ENCODE data around the gene ZRANB3. TPM values are rescaled to one million over a fixed set of nuclear protein-coding genes. Genes with fewer than 3 reads are reported as not detected.

Gene ZRANB3
- 1 to 10 TPM; 1.5 to 1.9 TPM for polyA plus RNA-seq

DNA sequence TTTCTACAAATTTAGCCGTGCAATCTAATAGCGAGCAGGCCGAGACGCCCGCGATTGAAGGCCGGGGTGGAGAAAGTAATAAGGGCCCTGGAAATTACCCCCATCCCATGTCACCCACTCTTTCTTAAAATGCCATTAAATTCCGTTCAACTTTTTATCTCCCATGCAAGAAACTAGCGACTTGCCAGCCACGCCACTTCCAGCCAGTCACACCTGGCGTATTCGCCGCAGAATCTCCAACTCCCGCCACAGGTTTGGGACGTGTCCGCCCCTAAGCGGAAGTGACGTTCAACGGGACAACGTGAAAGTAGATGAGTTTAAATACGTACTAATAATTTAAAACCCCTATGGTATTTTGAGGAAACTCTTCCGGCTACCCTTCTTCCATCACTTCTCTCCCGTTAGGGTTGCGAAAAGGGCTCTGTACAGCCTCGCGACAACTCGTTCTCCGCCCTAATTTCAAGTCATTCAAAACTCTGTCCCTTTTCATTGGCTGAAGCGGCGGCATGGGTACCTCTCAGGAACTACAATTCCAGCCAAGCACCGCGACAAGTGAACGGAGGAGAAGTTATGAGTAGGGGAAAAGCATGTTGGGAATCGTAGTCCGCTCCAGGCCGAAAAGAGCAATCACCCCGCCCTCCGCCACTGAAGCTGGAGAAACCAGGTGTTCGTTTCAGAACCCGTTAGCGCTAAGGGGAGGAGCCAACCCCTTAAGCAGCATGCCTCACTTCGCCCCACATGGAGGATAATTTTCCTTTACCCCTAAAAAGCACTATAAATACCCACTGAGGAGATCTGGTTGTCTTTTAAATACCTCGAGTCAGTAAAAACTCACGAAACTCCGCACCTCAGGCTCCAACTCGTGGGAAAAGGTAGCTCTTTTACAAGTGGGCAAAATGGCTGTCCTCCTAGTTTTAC lies at the start of gene ZRANB3:
ZRANB3 (minus strand) TSS at position 906 of the 918 bp plus-strand sequence.
- Histone ChIP-seq H3K4me1 (ENCODE audit: control insufficient read depth in 2 of 2, insufficient read depth in 2 of 2, low read length in 1 of 2) (peaks cover 4 to 6% of the 10 kb centered on the region in 2 donors), H3K4me3 (ENCODE audit: low read depth in 1 of 2, low read length in 2 of 2) (peak within 1 kb of the TSS; percentile 90 to 96), H3K36me3 (ENCODE audit: control insufficient read depth in 2 of 2, insufficient read depth in 2 of 2, low read length in 1 of 2) (no peaks in the 10 kb centered on the region), H3K9me3 (ENCODE audit: control insufficient read depth in 2 of 2, insufficient read depth in 1 of 2, low read depth in 1 of 2, low read length in 1 of 2) (no peaks in the 10 kb centered on the region), H3K27ac (ENCODE audit: low read depth in 2 of 2, low read length in 1 of 2) (peak within 1 kb of the TSS; percentile 90 to 92), H3K27me3 (ENCODE audit: control insufficient read depth in 1 of 2, insufficient read depth in 2 of 2, low read length in 2 of 2) (no peaks in the 10 kb centered on the region)
- 0% methylated on average over 46 of the region's 46 CpGs for WGBS, 2 donors

DNA sequence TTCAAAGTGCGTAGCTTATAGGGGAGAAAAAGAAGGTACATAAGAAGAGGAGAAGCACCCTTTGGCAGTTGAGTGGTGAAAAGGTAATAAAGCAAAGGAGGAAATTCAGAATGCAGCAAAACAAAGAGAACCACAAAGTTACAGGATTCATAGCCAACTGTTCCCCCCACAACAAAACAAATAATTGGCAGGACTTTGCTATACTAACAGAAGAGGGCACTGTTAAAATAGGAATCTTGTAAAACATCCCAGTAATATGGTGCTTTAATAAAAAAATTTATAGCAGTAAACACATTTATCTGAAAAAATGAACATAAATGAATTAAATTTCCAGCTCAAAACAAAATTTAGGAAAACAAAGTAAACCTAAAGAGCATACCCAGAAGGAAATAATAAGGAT lies 42.6 kb upstream of the ZRANB3 start:
- no peaks in the 10 kb centered on the region for H3K36me3 ChIP-seq (ENCODE audit: control insufficient read depth in 2 of 2, insufficient read depth in 2 of 2, low read length in 1 of 2)
- 95 to 100% methylated on average over 1 of the region's 1 CpG for WGBS, 2 donors
- H3K9me3 ChIP-seq (ENCODE audit: control insufficient read depth in 2 of 2, insufficient read depth in 1 of 2, low read depth in 1 of 2, low read length in 1 of 2), result no peaks in the 10 kb centered on the region
- no peaks in the 10 kb centered on the region for H3K27me3 ChIP-seq (ENCODE audit: control insufficient read depth in 1 of 2, insufficient read depth in 2 of 2, low read length in 2 of 2)
- no peak overlapping the region for H3K27ac ChIP-seq (ENCODE audit: low read depth in 2 of 2, low read length in 1 of 2)
- H3K4me1 ChIP-seq (ENCODE audit: control insufficient read depth in 2 of 2, insufficient read depth in 2 of 2, low read length in 1 of 2), result peaks cover 0 to 3% of the 10 kb centered on the region in 2 donors
- H3K4me3 ChIP-seq (ENCODE audit: low read depth in 1 of 2, low read length in 2 of 2), result no peak overlapping the region

GRCh38 chr2:135570884-135571283 lies 39.9 kb upstream of the ZRANB3 start:
- WGBS, 2 donors, result 89 to 91% methylated on average over 2 of the region's 2 CpGs
- H3K27ac ChIP-seq (ENCODE audit: low read depth in 2 of 2, low read length in 1 of 2), result no peak overlapping the region
- no peaks in the 10 kb centered on the region for H3K9me3 ChIP-seq (ENCODE audit: control insufficient read depth in 2 of 2, insufficient read depth in 1 of 2, low read depth in 1 of 2, low read length in 1 of 2)
- no peak overlapping the region for H3K4me3 ChIP-seq (ENCODE audit: low read depth in 1 of 2, low read length in 2 of 2)
- H3K27me3 ChIP-seq (ENCODE audit: control insufficient read depth in 1 of 2, insufficient read depth in 2 of 2, low read length in 2 of 2), result no peaks in the 10 kb centered on the region
- H3K36me3 ChIP-seq (ENCODE audit: control insufficient read depth in 2 of 2, insufficient read depth in 2 of 2, low read length in 1 of 2), result no peaks in the 10 kb centered on the region
- H3K4me1 ChIP-seq (ENCODE audit: control insufficient read depth in 2 of 2, insufficient read depth in 2 of 2, low read length in 1 of 2), result peaks cover 0 to 3% of the 10 kb centered on the region in 2 donors

DNA sequence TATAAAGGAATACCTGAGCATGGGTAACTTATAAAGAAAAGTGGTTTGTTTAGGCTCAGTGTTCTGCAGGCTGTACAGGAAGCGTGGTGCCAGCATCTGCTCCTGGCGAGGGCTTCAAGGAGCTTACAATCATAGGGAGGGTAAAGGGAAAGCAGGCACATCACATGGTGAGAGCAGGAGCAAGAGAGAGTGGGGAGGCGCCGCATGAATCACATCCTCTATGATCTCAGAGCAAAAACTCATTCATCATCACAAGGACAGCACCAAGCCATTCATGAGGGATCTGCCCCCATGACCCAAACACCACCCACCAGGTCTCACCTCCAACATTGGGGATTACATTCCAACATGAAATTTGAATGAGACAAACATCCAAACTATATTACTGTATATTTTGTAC lies 32.8 kb upstream of the ZRANB3 start:
- 94 to 99% methylated on average over 4 of the region's 4 CpGs for WGBS, 2 donors
- Histone ChIP-seq H3K4me1 (ENCODE audit: control insufficient read depth in 2 of 2, insufficient read depth in 2 of 2, low read length in 1 of 2) (no peaks in the 10 kb centered on the region), H3K27me3 (ENCODE audit: control insufficient read depth in 1 of 2, insufficient read depth in 2 of 2, low read length in 2 of 2) (no peaks in the 10 kb centered on the region), H3K9me3 (ENCODE audit: control insufficient read depth in 2 of 2, insufficient read depth in 1 of 2, low read depth in 1 of 2, low read length in 1 of 2) (no peaks in the 10 kb centered on the region), H3K36me3 (ENCODE audit: control insufficient read depth in 2 of 2, insufficient read depth in 2 of 2, low read length in 1 of 2) (no peaks in the 10 kb centered on the region), H3K27ac (ENCODE audit: low read depth in 2 of 2, low read length in 1 of 2) (no peak overlapping the region), H3K4me3 (ENCODE audit: low read depth in 1 of 2, low read length in 2 of 2) (no peak overlapping the region)

- WGBS, 2 donors, result 93% methylated on average over 4 of the region's 4 CpGs
- no peaks in the 10 kb centered on the region for H3K36me3 ChIP-seq (ENCODE audit: control insufficient read depth in 2 of 2, insufficient read depth in 2 of 2, low read length in 1 of 2)
- no peaks in the 10 kb centered on the region for H3K4me1 ChIP-seq (ENCODE audit: control insufficient read depth in 2 of 2, insufficient read depth in 2 of 2, low read length in 1 of 2)
- no peaks in the 10 kb centered on the region for H3K9me3 ChIP-seq (ENCODE audit: control insufficient read depth in 2 of 2, insufficient read depth in 1 of 2, low read depth in 1 of 2, low read length in 1 of 2)
- H3K4me3 ChIP-seq (ENCODE audit: low read depth in 1 of 2, low read length in 2 of 2), result no peak overlapping the region
- no peak overlapping the region for H3K27ac ChIP-seq (ENCODE audit: low read depth in 2 of 2, low read length in 1 of 2)
- H3K27me3 ChIP-seq (ENCODE audit: control insufficient read depth in 1 of 2, insufficient read depth in 2 of 2, low read length in 2 of 2), result no peaks in the 10 kb centered on the region
Observed at GRCh38 chr2:135561925-135562324, 30.9 kb upstream of the ZRANB3 start.

DNA sequence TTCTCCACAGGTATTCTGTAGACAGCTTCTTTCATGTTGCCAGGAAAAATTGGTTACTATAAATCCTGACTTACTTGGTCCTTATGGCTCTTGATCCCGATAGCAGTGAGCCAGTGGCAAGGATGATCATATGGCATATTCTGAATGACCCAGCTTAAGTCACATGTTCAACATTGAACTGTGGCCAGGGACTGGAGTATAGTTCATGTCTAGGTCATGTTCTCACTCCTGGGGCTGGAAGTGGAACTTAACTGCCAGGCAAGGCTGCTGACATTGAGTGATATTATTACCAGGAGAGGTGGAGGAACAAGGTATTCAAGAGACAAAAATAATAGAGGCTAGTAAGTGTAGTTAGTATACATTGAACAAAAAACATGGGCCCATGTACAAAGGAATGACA lies 26.5 kb upstream of the ZRANB3 start:
- Histone ChIP-seq H3K27me3 (ENCODE audit: control insufficient read depth in 1 of 2, insufficient read depth in 2 of 2, low read length in 2 of 2) (no peaks in the 10 kb centered on the region), H3K36me3 (ENCODE audit: control insufficient read depth in 2 of 2, insufficient read depth in 2 of 2, low read length in 1 of 2) (no peaks in the 10 kb centered on the region), H3K4me3 (ENCODE audit: low read depth in 1 of 2, low read length in 2 of 2) (no peak overlapping the region), H3K27ac (ENCODE audit: low read depth in 2 of 2, low read length in 1 of 2) (no peak overlapping the region), H3K9me3 (ENCODE audit: control insufficient read depth in 2 of 2, insufficient read depth in 1 of 2, low read depth in 1 of 2, low read length in 1 of 2) (no peaks in the 10 kb centered on the region), H3K4me1 (ENCODE audit: control insufficient read depth in 2 of 2, insufficient read depth in 2 of 2, low read length in 1 of 2) (no peaks in the 10 kb centered on the region)
- WGBS, 2 donors, result 86 to 87% methylated on average over 1 of the region's 1 CpG

DNA sequence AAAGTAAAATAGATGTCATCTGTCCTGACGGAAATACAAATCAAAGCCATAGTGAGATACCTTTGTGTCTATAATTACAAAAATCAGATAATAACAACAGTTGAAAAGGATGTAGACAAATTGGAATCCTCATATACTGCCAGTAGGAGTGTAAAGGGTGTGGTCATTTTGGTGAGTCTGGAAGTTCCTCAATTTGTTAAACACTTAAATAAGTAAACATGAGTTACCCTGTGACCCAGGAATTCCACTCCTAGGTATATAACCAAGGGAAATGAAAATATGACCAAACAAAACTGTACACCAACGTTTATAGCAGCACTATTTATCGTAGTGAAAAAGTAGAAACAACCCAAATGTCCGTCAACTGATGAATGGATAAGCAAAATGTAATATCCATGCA lies 24.3 kb upstream of the ZRANB3 start:
- H3K36me3 ChIP-seq (ENCODE audit: control insufficient read depth in 2 of 2, insufficient read depth in 2 of 2, low read length in 1 of 2), result no peaks in the 10 kb centered on the region
- no peak overlapping the region for H3K27ac ChIP-seq (ENCODE audit: low read depth in 2 of 2, low read length in 1 of 2)
- H3K4me1 ChIP-seq (ENCODE audit: control insufficient read depth in 2 of 2, insufficient read depth in 2 of 2, low read length in 1 of 2), result no peaks in the 10 kb centered on the region
- no peaks in the 10 kb centered on the region for H3K9me3 ChIP-seq (ENCODE audit: control insufficient read depth in 2 of 2, insufficient read depth in 1 of 2, low read depth in 1 of 2, low read length in 1 of 2)
- no peaks in the 10 kb centered on the region for H3K27me3 ChIP-seq (ENCODE audit: control insufficient read depth in 1 of 2, insufficient read depth in 2 of 2, low read length in 2 of 2)
- H3K4me3 ChIP-seq (ENCODE audit: low read depth in 1 of 2, low read length in 2 of 2), result no peak overlapping the region
- 91 to 92% methylated on average over 4 of the region's 4 CpGs for WGBS, 2 donors

DNA sequence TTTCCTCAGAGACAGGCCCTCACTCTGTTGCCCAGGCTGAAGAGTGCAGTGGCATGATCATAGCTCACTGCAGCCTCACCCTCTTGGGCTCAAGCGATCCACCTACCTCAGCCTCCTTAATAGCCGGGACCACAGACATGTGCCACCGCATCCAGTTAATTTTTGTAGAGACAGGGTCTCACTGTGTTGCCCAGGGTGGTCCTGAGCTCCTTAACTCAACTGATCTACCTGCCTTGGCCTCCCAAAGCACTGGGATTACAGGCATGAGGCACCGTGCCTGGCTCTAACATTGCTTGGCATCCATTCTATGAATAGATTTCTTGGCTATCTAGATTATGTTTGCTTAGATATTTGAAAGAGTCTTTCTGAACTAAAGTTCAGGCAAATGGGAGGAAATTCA lies 21.9 kb upstream of the ZRANB3 start:
- H3K27me3 ChIP-seq (ENCODE audit: control insufficient read depth in 1 of 2, insufficient read depth in 2 of 2, low read length in 2 of 2), result no peaks in the 10 kb centered on the region
- no peaks in the 10 kb centered on the region for H3K9me3 ChIP-seq (ENCODE audit: control insufficient read depth in 2 of 2, insufficient read depth in 1 of 2, low read depth in 1 of 2, low read length in 1 of 2)
- H3K36me3 ChIP-seq (ENCODE audit: control insufficient read depth in 2 of 2, insufficient read depth in 2 of 2, low read length in 1 of 2), result no peaks in the 10 kb centered on the region
- no peaks in the 10 kb centered on the region for H3K4me1 ChIP-seq (ENCODE audit: control insufficient read depth in 2 of 2, insufficient read depth in 2 of 2, low read length in 1 of 2)
- WGBS, 2 donors, result 81 to 84% methylated on average over 4 of the region's 4 CpGs
- no peak overlapping the region for H3K27ac ChIP-seq (ENCODE audit: low read depth in 2 of 2, low read length in 1 of 2)
- no peak overlapping the region for H3K4me3 ChIP-seq (ENCODE audit: low read depth in 1 of 2, low read length in 2 of 2)

- Histone ChIP-seq H3K27me3 (ENCODE audit: control insufficient read depth in 1 of 2, insufficient read depth in 2 of 2, low read length in 2 of 2) (no peaks in the 10 kb centered on the region), H3K4me3 (ENCODE audit: low read depth in 1 of 2, low read length in 2 of 2) (no peak overlapping the region), H3K9me3 (ENCODE audit: control insufficient read depth in 2 of 2, insufficient read depth in 1 of 2, low read depth in 1 of 2, low read length in 1 of 2) (no peaks in the 10 kb centered on the region), H3K4me1 (ENCODE audit: control insufficient read depth in 2 of 2, insufficient read depth in 2 of 2, low read length in 1 of 2) (no peaks in the 10 kb centered on the region), H3K27ac (ENCODE audit: low read depth in 2 of 2, low read length in 1 of 2) (no peak overlapping the region), H3K36me3 (ENCODE audit: control insufficient read depth in 2 of 2, insufficient read depth in 2 of 2, low read length in 1 of 2) (no peaks in the 10 kb centered on the region)
- WGBS, 2 donors, result 85 to 89% methylated on average over 5 of the region's 5 CpGs
Observed at GRCh38 chr2:135551356-135551755, 20.3 kb upstream of the ZRANB3 start.

DNA sequence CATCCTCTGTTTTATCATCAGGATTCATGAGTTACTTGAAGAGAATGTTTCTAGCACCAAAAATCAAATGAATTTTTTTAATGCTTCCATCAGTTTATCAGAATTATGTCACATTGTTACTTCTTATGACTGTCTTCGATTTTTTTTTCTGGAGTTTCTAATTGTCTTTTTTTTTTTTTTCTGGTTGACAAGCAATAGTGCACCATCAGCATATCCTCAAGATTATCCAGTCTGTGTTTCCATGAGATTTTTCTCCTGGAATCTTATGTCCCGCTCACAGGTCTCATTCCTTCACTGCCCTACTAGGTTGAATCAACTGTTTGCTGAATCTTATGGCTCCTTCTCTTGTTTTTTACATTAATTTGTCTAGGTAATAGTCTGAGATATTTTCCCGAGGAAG lies 16.3 kb upstream of the ZRANB3 start:
- H3K9me3 ChIP-seq (ENCODE audit: control insufficient read depth in 2 of 2, insufficient read depth in 1 of 2, low read depth in 1 of 2, low read length in 1 of 2), result no peaks in the 10 kb centered on the region
- no peak overlapping the region for H3K4me3 ChIP-seq (ENCODE audit: low read depth in 1 of 2, low read length in 2 of 2)
- H3K27me3 ChIP-seq (ENCODE audit: control insufficient read depth in 1 of 2, insufficient read depth in 2 of 2, low read length in 2 of 2), result no peaks in the 10 kb centered on the region
- no peak overlapping the region for H3K27ac ChIP-seq (ENCODE audit: low read depth in 2 of 2, low read length in 1 of 2)
- H3K4me1 ChIP-seq (ENCODE audit: control insufficient read depth in 2 of 2, insufficient read depth in 2 of 2, low read length in 1 of 2), result no peaks in the 10 kb centered on the region
- no peaks in the 10 kb centered on the region for H3K36me3 ChIP-seq (ENCODE audit: control insufficient read depth in 2 of 2, insufficient read depth in 2 of 2, low read length in 1 of 2)
- 94 to 96% methylated on average over 3 of the region's 3 CpGs for WGBS, 2 donors
